CD4-positive, CD25-positive, alpha-beta regulatory T cell (primary cell): ENCODE measurements around the gene RABL3. TPM values are rescaled to one million over a fixed set of nuclear protein-coding genes. Genes with fewer than 3 reads are reported as not detected.
A peak's percentile ranks its signal among the peaks of the same experiment; 100 is the strongest.
"Not testable (repeated sequence)": the region's sequence is repeated elsewhere in the genome, so short reads cannot be mapped to it uniquely, and the experiment has no call there.

Source experiments
- ATAC-seq, 2 donors: fragments of 150-1000 bp; cut with Tn5 transposase; one replicate each; pipeline ENCODE4 v1.10.0; 2021; ENCODE audit warnings: low read depth in 2 of 2, moderate number of reproducible peaks in 2 of 2, moderate library complexity in 1 of 2
- DNase-seq, 3 donors: peaks; one replicate each; pipeline versions ENCODE4 v3.0.0 to v3.0.0-alpha.2; 2012 to 2022; ENCODE audit warnings: mixed read lengths in 1 of 3
- H3K27ac ChIP-seq: one replicate; pipeline ENCODE4 v1.7.0; 2013; ENCODE audit warnings: mild to moderate bottlenecking, low read length; ENCODE audit not compliant: insufficient read depth, poor library complexity, severe bottlenecking
- H3K27me3 ChIP-seq: one replicate; pipeline ENCODE4 v1.7.0; 2013; ENCODE audit warnings: low read length; ENCODE audit not compliant: control insufficient read depth, insufficient read depth
- H3K36me3 ChIP-seq: one replicate; pipeline ENCODE4 v1.7.0; 2013; ENCODE audit warnings: mild to moderate bottlenecking, low read length, moderate library complexity; ENCODE audit not compliant: control insufficient read depth, insufficient read depth
- H3K4me1 ChIP-seq: 2 replicates; pipeline ENCODE4 v1.7.0; 2013; ENCODE audit warnings: mild to moderate bottlenecking, low read length; ENCODE audit not compliant: insufficient read depth, control insufficient read depth, poor library complexity, severe bottlenecking
- H3K4me3 ChIP-seq: one replicate; pipeline ENCODE4 v1.7.0; 2013; ENCODE audit warnings: low read depth, mild to moderate bottlenecking, low read length, moderate library complexity
- H3K9me3 ChIP-seq, 2 experiments: 1 replicate in 1 of 2; 2 replicates in 1 of 2; pipeline ENCODE4 v1.7.0; 2013; ENCODE audit warnings: low read length in 2 of 2, mild to moderate bottlenecking in 1 of 2, moderate library complexity in 1 of 2; ENCODE audit not compliant: control insufficient read depth in 2 of 2
- H3K27ac Mint-ChIP-seq, 3 donors: one replicate each; pipeline ENCODE4 v1.8.0; 2020 to 2022; ENCODE audit warnings: mild to moderate bottlenecking in 3 of 3, mixed read lengths in 3 of 3, moderate library complexity in 2 of 3
- H3K27me3 Mint-ChIP-seq: one replicate; pipeline ENCODE4 v1.8.0; 2022; ENCODE audit warnings: mild to moderate bottlenecking, mixed read lengths
- H3K36me3 Mint-ChIP-seq: one replicate; pipeline ENCODE4 v1.8.0; 2020; ENCODE audit warnings: mixed read lengths
- H3K4me1 Mint-ChIP-seq, 4 donors: one replicate each; pipeline ENCODE4 v1.8.0; 2020 to 2022; ENCODE audit warnings: mixed read lengths in 4 of 4, mild to moderate bottlenecking in 1 of 4
- H3K4me3 Mint-ChIP-seq, 4 donors: one replicate each; pipeline ENCODE4 v1.8.0; 2020 to 2022; ENCODE audit warnings: mild to moderate bottlenecking in 4 of 4, mixed read lengths in 4 of 4, moderate library complexity in 3 of 4
- H3K9me3 Mint-ChIP-seq, 7 donors: one replicate each; pipeline ENCODE4 v1.8.0; 2020 to 2022; ENCODE audit warnings: mixed read lengths in 7 of 7, mild to moderate bottlenecking in 3 of 7, moderate library complexity in 2 of 7
- polyA plus RNA-seq, 4 donors: library from polyadenylated mRNA; unstranded; fragments of 300-500 nt; fragmentation: Illumina TruSeq; gene quantifications; one replicate each; pipeline ENCODE4 v1.2.3, GENCODE V29; 2021
- total RNA-seq: library from RNA; stranded (reverse); gene quantifications from one replicate; pipeline ENCODE4 v1.2.3, GENCODE V29; 2022

The RABL3 gene
- total and polyA plus RNA-seq, 5 donors from 2014 or later: 16.3 to 53.0 (median 46.8) TPM

- DNase-seq (no peak), ATAC-seq (no peak)
- Histone ChIP-seq H3K9me3 (no peaks in the 10 kb centered on the region), H3K27ac (no peak overlapping the region), H3K27me3 (no peaks in the 10 kb centered on the region), H3K4me3 (no peak overlapping the region), H3K4me1 (no peaks in the 10 kb centered on the region), H3K36me3 (peaks cover 2% of the 10 kb centered on the region)
- H3K27me3 Mint-ChIP-seq: no peaks in the 10 kb centered on the region
- no peak overlapping the region for H3K4me3 Mint-ChIP-seq
- H3K9me3 Mint-ChIP-seq: no peaks in the 10 kb centered on the region
- H3K27ac Mint-ChIP-seq: peak overlapping the region in 1 of 3 donors; percentile 59
- H3K36me3 Mint-ChIP-seq: peaks cover 31% of the 10 kb centered on the region
- peaks cover 45 to 74% (median 67%) of the 10 kb centered on the region in 4 donors for H3K4me1 Mint-ChIP-seq
Observed at GRCh38 chr3:120762615-120763014, 20.3 kb upstream of the RABL3 start.

DNA sequence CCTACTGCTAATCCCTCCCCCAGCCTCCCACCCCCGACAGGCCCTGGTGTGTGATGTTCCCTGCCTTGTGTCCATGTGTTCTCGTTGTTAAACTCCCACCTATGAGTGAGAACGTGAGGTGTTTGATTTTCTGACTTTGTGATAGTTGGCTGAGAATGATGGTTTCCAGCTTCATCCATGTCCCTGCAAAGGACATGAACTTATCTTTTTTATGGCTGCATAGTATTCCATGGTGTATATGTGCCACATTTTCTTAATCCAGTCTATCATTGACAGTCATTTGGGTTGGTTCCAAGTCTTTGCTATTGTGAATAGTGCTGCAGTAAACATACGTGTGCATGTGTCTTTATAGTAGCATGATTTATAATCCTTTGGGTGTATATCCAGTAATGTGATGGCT lies 16.2 kb upstream of the RABL3 start:
- not testable (repeated sequence) for DNase-seq, H3K4me3 ChIP-seq, H3K4me3 Mint-ChIP-seq, H3K9me3 Mint-ChIP-seq, H3K27ac ChIP-seq, H3K27ac Mint-ChIP-seq, H3K9me3 ChIP-seq, ATAC-seq, H3K4me1 ChIP-seq, H3K27me3 ChIP-seq, H3K27me3 Mint-ChIP-seq
- H3K36me3 Mint-ChIP-seq: peaks cover 46% of the 10 kb centered on the region
- peaks cover 13% of the 10 kb centered on the region for H3K36me3 ChIP-seq
- peaks cover 29 to 73% (median 49%) of the 10 kb centered on the region in 4 donors for H3K4me1 Mint-ChIP-seq

GRCh38 chr3:120756061-120756460 lies 13.7 kb upstream of the RABL3 start:
- H3K4me1 Mint-ChIP-seq: peaks cover 28 to 69% (median 43%) of the 10 kb centered on the region in 4 donors
- H3K9me3 Mint-ChIP-seq: peaks cover 0 to 10% (median 2%) of the 10 kb centered on the region in 7 donors
- Histone ChIP-seq H3K9me3 (no peaks in the 10 kb centered on the region), H3K4me3 (no peak overlapping the region), H3K36me3 (peaks cover 33% of the 10 kb centered on the region), H3K27ac (no peak overlapping the region), H3K4me1 (no peaks in the 10 kb centered on the region), H3K27me3 (no peaks in the 10 kb centered on the region)
- ATAC-seq: no peak
- H3K4me3 Mint-ChIP-seq: no peak overlapping the region
- no peaks in the 10 kb centered on the region for H3K27me3 Mint-ChIP-seq
- no peak for DNase-seq
- H3K36me3 Mint-ChIP-seq: peaks cover 58% of the 10 kb centered on the region
- no peak overlapping the region for H3K27ac Mint-ChIP-seq

GRCh38 chr3:120753810-120754209 lies 11.5 kb upstream of the RABL3 start:
- peaks cover 19 to 59% (median 28%) of the 10 kb centered on the region in 4 donors for H3K4me1 Mint-ChIP-seq
- DNase-seq (no peak), ATAC-seq (no peak)
- H3K4me3 Mint-ChIP-seq: peak overlapping the region in 1 of 4 donors; percentile 45
- Histone ChIP-seq H3K27me3 (no peaks in the 10 kb centered on the region), H3K9me3 (no peaks in the 10 kb centered on the region), H3K27ac (no peak overlapping the region), H3K4me3 (no peak overlapping the region), H3K36me3 (peaks cover 41% of the 10 kb centered on the region), H3K4me1 (no peaks in the 10 kb centered on the region)
- peaks cover 49% of the 10 kb centered on the region for H3K36me3 Mint-ChIP-seq
- H3K27ac Mint-ChIP-seq: peak overlapping the region in 2 of 3 donors; percentile 9 to 70
- H3K9me3 Mint-ChIP-seq: peaks cover 0 to 10% (median 2%) of the 10 kb centered on the region in 7 donors
- H3K27me3 Mint-ChIP-seq: no peaks in the 10 kb centered on the region

- H3K4me1 ChIP-seq: no peaks in the 10 kb centered on the region
- Mint-ChIP-seq H3K9me3 (peaks cover 0 to 10% (median 2%) of the 10 kb centered on the region in 7 donors), H3K4me1 (peaks cover 18 to 56% (median 29%) of the 10 kb centered on the region in 4 donors), H3K4me3 (no peak overlapping the region), H3K27me3 (no peaks in the 10 kb centered on the region), H3K27ac (peak overlapping the region in 1 of 3 donors; percentile 72), H3K36me3 (peaks cover 45% of the 10 kb centered on the region)
- no peak for ATAC-seq
- no peaks in the 10 kb centered on the region for H3K9me3 ChIP-seq
- H3K36me3 ChIP-seq: peaks cover 39% of the 10 kb centered on the region
- H3K27me3 ChIP-seq: no peaks in the 10 kb centered on the region
- DNase-seq: no peak
- H3K27ac ChIP-seq: no peak overlapping the region
- H3K4me3 ChIP-seq: no peak overlapping the region
Observed at GRCh38 chr3:120752865-120753264, 10.5 kb upstream of the RABL3 start.

- Histone ChIP-seq H3K36me3 (peaks cover 39% of the 10 kb centered on the region), H3K4me1 (no peaks in the 10 kb centered on the region), H3K27me3 (no peaks in the 10 kb centered on the region), H3K4me3 (no peak overlapping the region), H3K9me3 (no peaks in the 10 kb centered on the region), H3K27ac (no peak overlapping the region)
- H3K9me3 Mint-ChIP-seq: peaks cover 0 to 10% (median 2%) of the 10 kb centered on the region in 7 donors
- H3K27me3 Mint-ChIP-seq: no peaks in the 10 kb centered on the region
- DNase-seq (no peak), ATAC-seq (no peak)
- peaks cover 18 to 55% (median 29%) of the 10 kb centered on the region in 4 donors for H3K4me1 Mint-ChIP-seq
- no peak overlapping the region for H3K27ac Mint-ChIP-seq
- no peak overlapping the region for H3K4me3 Mint-ChIP-seq
- H3K36me3 Mint-ChIP-seq: peaks cover 43% of the 10 kb centered on the region
Observed at GRCh38 chr3:120752230-120752629, 9.9 kb upstream of the RABL3 start.

DNA sequence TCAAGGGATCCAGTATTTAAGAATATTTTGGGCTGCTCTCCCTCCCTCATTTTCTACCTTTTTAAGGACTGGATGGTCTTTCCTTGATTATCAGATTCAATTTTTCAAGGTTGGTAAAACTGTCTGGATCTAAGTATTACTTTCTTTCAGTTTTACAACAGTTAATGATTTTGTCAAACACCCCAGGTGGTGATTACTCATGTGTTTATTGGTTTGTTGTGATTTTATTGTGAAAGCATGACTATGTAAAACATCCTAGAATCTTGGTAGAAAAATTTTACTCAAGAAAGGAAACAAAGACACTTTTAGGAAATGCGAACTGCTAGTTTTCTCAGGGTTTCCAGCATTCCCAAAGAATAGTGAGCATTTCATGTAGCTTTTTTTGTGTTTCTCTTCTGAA lies 7.5 kb upstream of the RABL3 start:
- no peaks in the 10 kb centered on the region for H3K9me3 ChIP-seq
- Mint-ChIP-seq H3K4me1 (peaks cover 22 to 56% (median 35%) of the 10 kb centered on the region in 4 donors), H3K27me3 (no peaks in the 10 kb centered on the region), H3K4me3 (peak overlapping the region in 1 of 4 donors; percentile 44), H3K27ac (no peak overlapping the region), H3K9me3 (peaks cover 0 to 6% (median 2%) of the 10 kb centered on the region in 7 donors), H3K36me3 (peaks cover 32% of the 10 kb centered on the region)
- no peak overlapping the region for H3K4me3 ChIP-seq
- ATAC-seq: no peak
- H3K36me3 ChIP-seq: peaks cover 33% of the 10 kb centered on the region
- no peak for DNase-seq
- H3K27me3 ChIP-seq: no peaks in the 10 kb centered on the region
- no peaks in the 10 kb centered on the region for H3K4me1 ChIP-seq
- H3K27ac ChIP-seq: no peak overlapping the region

DNA sequence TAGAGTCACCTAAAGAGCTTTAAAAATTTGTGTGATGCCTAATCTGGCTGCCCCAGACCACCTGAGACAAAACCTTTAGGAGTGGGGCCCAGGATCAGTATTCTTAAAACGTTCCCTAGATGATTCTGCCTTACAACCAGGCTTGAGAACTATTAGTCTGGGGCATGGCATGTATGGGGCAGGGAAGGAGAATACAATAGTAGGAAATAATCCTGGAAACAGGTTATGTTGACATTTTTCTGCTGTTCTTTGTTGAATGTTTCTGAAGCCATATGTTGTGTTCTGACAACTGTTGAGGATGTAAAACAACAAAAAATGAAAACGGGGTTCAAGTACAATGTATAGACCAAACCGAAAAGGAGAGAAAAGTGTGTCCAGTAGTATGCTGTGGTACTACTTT lies 3.1 kb upstream of the RABL3 start:
- H3K27me3 Mint-ChIP-seq: no peaks in the 10 kb centered on the region
- Histone ChIP-seq H3K9me3 (no peaks in the 10 kb centered on the region), H3K36me3 (peaks cover 2% of the 10 kb centered on the region), H3K4me1 (peaks cover 18% of the 10 kb centered on the region), H3K27me3 (no peaks in the 10 kb centered on the region), H3K27ac (no peak overlapping the region), H3K4me3 (no peak overlapping the region)
- H3K9me3 Mint-ChIP-seq: peaks cover 0 to 3% (median 0%) of the 10 kb centered on the region in 7 donors
- H3K36me3 Mint-ChIP-seq: peaks cover 5% of the 10 kb centered on the region
- DNase-seq: no peak
- peak overlapping the region in 1 of 3 donors; percentile 52 for H3K27ac Mint-ChIP-seq
- ATAC-seq: no peak
- H3K4me1 Mint-ChIP-seq: peaks cover 20 to 65% (median 40%) of the 10 kb centered on the region in 4 donors
- peak overlapping the region in 2 of 4 donors; percentile 71 to 93 for H3K4me3 Mint-ChIP-seq
